IgD-negative memory B cell (primary cell): Measurements from ENCODE around the gene ZPR1. TPM values are rescaled to one million over a fixed set of nuclear protein-coding genes. Genes with fewer than 3 reads are reported as not detected.

Experiments
- H3K27ac Mint-ChIP-seq, 3 donors: one replicate each; pipeline ENCODE4 v1.8.0; 2020 to 2022; ENCODE audit warnings: mild to moderate bottlenecking in 3 of 3, mixed read lengths in 3 of 3, moderate library complexity in 1 of 3
- H3K27me3 Mint-ChIP-seq: one replicate; pipeline ENCODE4 v1.8.0; 2021; ENCODE audit warnings: mixed read lengths
- H3K36me3 Mint-ChIP-seq: one replicate; pipeline ENCODE4 v1.8.0; 2020; ENCODE audit warnings: mild to moderate bottlenecking, mixed read lengths
- H3K4me1 Mint-ChIP-seq, 3 donors: one replicate each; pipeline ENCODE4 v1.8.0; 2020 to 2022; ENCODE audit warnings: mixed read lengths in 3 of 3, mild to moderate bottlenecking in 1 of 3
- H3K4me3 Mint-ChIP-seq, 4 donors: one replicate each; pipeline ENCODE4 v1.8.0; 2020 to 2022; ENCODE audit warnings: mild to moderate bottlenecking in 4 of 4, mixed read lengths in 4 of 4, moderate library complexity in 3 of 4
- H3K9me3 Mint-ChIP-seq, 3 donors: one replicate each; pipeline ENCODE4 v1.8.0; 2020 to 2021; ENCODE audit warnings: mixed read lengths in 3 of 3, mild to moderate bottlenecking in 1 of 3
- polyA plus RNA-seq: library from polyadenylated mRNA; unstranded; fragments of 300-500 nt; fragmentation: Illumina TruSeq; gene quantifications from one replicate; pipeline ENCODE4 v1.2.3, GENCODE V29; 2021

The ZPR1 gene
- polyA plus RNA-seq, 1 donor from 2014 or later, result 56.3 TPM

DNA sequence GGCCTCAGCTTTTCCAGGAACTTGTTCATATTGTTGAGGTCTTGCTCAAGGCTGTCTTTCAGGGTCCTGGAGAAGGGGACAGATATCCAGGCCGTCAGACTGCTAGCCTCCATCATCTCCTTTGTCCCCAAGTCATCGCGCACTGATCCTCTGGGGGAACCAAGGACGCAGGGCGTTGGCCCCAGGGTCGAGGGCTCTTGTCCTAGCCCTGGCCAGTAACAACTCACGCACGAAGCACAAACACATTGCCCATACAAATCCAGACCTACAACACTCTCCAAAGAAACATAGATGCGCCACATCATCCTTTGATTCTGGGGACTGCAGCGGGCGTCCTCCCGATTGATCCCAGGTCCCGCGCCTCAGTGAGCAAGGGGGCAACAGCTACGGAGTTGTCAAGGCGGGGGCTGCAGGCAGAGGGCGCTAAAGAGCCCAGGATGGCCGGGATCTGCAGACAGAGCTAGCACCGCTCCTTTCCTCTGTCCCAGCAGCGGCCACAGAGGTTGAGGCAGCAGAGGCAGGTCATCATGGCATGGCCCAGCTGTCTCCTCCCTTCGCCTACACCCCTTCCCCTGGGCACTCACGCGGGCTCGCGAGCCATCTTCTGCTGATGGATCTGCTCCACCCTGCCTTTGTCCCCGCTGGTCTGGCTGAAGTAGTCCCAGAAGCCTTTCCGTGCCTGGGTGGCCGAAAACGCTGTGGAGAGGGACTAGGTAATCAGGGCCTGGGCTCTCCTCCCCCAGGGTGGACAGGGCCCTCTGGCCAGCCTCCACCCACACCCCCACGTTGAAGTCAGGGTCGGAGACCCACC lies 3.4 kb upstream of the ZPR1 start:
- H3K36me3 Mint-ChIP-seq, result peaks cover 4% of the 10 kb centered on the region
- H3K4me3 Mint-ChIP-seq, result peak overlapping the region in 3 of 4 donors; percentile 13 to 74 (median 52)
- no peak overlapping the region for H3K27ac Mint-ChIP-seq
- peaks cover 3% of the 10 kb centered on the region for H3K27me3 Mint-ChIP-seq
- H3K9me3 Mint-ChIP-seq, result no peaks in the 10 kb centered on the region
- peaks cover 9 to 17% (median 16%) of the 10 kb centered on the region in 3 donors for H3K4me1 Mint-ChIP-seq

DNA sequence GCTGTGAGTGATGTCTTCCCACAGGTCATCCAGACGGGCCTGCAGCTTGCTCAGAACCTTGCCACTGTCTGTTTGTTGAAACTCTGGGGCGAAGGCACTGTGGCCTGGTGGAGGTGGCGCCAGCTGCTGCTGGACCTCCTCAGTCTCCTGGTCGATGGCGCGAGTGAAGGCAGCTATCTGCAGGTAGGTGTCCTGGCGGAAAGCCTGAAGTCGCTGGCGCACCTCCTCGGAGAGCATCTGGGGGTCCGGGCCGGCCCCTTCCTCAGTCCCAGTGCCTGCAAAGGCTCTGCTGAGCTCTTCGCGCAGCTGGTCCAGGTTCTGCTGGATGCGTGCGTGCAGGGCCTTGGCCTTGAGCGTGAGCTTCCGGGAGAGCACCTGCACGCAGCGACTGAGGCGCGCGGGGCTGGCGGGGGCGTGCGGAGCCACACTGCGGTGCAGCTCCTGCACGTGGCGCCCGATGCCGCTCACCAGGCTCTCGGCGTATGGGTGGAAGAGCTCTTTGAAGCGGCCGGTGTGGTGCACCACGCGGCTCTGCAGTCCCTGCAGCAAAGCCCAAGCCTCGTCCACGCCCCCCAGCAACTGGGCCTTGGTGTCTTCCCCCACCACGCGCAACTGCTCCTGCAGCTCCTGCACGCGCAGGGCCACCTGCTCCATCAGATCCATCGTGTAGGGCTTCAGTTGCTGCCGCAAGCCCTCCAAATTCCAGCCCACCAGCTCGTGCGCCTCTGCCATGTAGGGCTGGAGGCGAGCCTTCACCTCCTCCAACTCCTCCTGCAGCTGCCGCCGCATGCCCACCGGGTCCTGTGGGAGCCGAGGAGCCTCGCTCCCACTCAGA lies 2.6 kb upstream of the ZPR1 start:
- Mint-ChIP-seq H3K4me1 (peaks cover 16 to 19% (median 19%) of the 10 kb centered on the region in 3 donors), H3K9me3 (no peaks in the 10 kb centered on the region), H3K4me3 (peak overlapping the region in 2 of 4 donors; percentile 5 to 74), H3K27me3 (peaks cover 3% of the 10 kb centered on the region), H3K27ac (no peak overlapping the region), H3K36me3 (peaks cover 4% of the 10 kb centered on the region)

DNA sequence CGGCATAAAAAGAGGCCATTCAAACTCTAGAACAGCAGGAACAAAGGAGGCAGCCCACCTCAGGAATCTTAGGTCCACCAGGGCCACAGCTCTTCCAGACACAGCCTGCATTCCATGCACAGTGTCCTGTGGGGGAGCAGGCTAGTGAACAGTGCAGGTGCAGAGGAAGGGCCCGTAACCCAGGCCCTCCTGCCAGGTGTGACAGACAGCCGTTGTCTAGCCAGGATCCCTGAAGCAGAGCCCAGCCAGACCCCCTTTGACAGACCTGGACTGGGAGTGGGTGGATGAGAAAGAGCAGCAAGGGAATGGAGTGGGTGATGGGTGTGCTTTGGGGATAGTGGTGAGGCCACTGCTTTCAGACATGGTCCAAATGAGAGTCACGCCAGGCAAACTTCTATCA lies 1.2 kb upstream of the ZPR1 start:
- peaks cover 3% of the 10 kb centered on the region for H3K27me3 Mint-ChIP-seq
- no peaks in the 10 kb centered on the region for H3K9me3 Mint-ChIP-seq
- peaks cover 4% of the 10 kb centered on the region for H3K36me3 Mint-ChIP-seq
- H3K4me3 Mint-ChIP-seq, result peak overlapping the region; percentile 68 to 99 (median 92)
- H3K4me1 Mint-ChIP-seq, result peaks cover 20 to 24% (median 23%) of the 10 kb centered on the region in 3 donors
- peak overlapping the region in 1 of 3 donors; percentile 19 for H3K27ac Mint-ChIP-seq

DNA sequence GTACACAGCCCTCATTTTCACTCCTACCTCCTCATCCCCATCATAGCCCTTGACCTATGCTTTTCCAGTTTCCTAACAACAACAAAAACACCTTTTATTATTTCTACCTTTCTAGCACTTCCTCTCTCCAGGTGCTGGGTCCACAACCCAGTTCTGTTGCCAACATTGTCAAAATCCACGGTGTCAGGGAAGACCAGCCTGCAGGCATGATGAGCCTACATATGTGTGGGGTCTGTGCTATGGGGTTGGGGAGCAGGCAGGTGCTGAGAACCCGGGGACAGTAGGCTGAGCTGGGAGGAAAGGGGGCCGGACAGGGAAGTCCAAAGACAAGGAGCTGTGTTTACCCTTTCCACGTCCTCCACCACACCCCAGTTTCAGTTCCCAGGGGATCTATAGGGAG lies 711 bp upstream of the ZPR1 start:
- Mint-ChIP-seq H3K4me1 (peaks cover 20 to 24% (median 23%) of the 10 kb centered on the region in 3 donors), H3K4me3 (peak overlapping the region; percentile 89 to 99 (median 98)), H3K9me3 (no peaks in the 10 kb centered on the region), H3K27ac (peak overlapping the region in 2 of 3 donors; percentile 19 to 97), H3K36me3 (peaks cover 4% of the 10 kb centered on the region), H3K27me3 (peaks cover 3% of the 10 kb centered on the region)

DNA sequence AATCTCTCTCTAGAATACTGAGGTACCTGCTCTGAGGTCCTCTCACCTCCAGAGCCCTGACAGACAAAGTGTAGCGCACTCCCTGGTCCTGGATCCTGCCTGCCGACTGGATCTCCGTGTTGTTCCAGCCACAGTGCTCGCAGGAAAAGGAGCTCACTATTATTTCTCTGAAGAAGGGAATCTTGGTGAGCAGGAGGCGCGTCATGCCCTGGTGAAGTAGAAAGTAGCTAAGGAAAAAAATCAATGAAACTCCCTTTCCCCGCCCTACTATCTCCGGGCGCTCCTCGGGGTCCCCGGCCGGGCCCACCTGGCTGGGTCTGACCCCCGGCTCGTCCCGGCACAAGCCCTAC lies 412 bp downstream of the ZPR1 start:
- Mint-ChIP-seq H3K4me3 (peak overlapping the region; percentile 89 to 99 (median 98)), H3K9me3 (no peaks in the 10 kb centered on the region), H3K27ac (peak overlapping the region; percentile 53 to 97 (median 54)), H3K4me1 (peaks cover 20 to 25% (median 24%) of the 10 kb centered on the region in 3 donors), H3K36me3 (peaks cover 4% of the 10 kb centered on the region), H3K27me3 (peaks cover 3% of the 10 kb centered on the region)

DNA sequence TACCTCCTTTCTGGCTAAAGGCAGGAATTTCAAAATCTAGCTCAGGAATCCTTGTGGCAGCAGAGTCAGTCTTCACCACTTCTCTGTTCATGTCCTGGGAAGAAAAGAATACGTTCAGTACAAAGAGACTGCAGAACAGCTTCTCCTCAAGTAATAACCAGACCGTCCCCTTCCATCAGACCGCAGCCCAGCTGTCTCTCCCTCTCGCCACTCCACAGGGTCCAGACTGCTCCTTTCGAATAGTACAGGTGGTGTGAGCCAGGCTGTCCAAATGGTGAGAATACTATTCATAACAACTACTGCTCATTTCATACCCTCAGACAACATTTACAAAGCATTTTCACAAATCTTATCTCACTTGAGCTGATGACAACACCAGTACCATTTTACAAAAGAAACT lies 857 bp downstream of the ZPR1 start:
- H3K4me1 Mint-ChIP-seq, result peaks cover 20 to 29% (median 24%) of the 10 kb centered on the region in 3 donors
- peaks cover 4% of the 10 kb centered on the region for H3K36me3 Mint-ChIP-seq
- peak overlapping the region; percentile 89 to 99 (median 98) for H3K4me3 Mint-ChIP-seq
- H3K27me3 Mint-ChIP-seq, result peaks cover 3% of the 10 kb centered on the region
- H3K27ac Mint-ChIP-seq, result peak overlapping the region; percentile 16 to 97 (median 54)
- H3K9me3 Mint-ChIP-seq, result no peaks in the 10 kb centered on the region

DNA sequence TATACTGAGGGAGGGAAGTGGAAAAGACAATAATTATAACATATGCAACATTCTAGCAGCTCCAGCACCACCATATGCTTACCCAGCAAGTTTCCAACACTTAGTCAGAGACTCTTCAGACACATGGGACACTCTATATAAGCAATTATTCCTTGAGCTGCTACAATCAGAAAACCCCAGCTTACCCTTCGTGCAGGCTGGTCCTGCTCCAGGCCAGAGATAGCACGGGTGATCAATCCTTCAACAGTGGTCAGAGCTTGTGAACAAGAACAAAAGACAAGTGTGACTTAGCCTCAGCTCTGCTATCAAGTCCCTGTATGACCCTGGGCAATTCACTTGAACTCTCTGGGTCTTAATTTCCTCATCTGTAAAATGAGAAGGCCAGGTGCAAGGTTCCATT lies 1.5 kb downstream of the ZPR1 start:
- H3K9me3 Mint-ChIP-seq, result no peaks in the 10 kb centered on the region
- H3K4me3 Mint-ChIP-seq, result peak overlapping the region; percentile 89 to 99 (median 98)
- peak overlapping the region in 2 of 3 donors; percentile 16 to 59 for H3K27ac Mint-ChIP-seq
- peaks cover 6% of the 10 kb centered on the region for H3K36me3 Mint-ChIP-seq
- peaks cover 22 to 30% (median 26%) of the 10 kb centered on the region in 3 donors for H3K4me1 Mint-ChIP-seq
- H3K27me3 Mint-ChIP-seq, result peaks cover 3% of the 10 kb centered on the region

DNA sequence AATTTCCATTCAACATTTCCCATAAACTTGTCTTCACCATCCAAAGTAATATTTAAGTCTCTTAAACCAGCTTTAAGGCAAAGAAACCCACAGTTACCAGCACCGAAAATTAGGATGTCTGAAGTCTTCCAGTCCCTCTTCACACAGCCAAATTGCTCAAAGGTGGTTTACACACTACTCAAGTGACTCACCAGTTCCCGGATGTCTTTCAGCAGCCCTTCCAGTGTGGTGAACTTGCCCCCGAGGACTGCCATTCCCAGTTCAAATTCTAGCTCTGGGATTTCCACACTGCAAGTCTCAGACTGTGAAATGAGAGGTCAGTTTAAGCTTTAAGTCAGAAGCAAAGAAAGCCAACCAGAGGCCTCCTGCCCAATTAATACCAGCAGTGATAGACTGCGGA lies 5.1 kb downstream of the ZPR1 start:
- H3K4me1 Mint-ChIP-seq, result peaks cover 20 to 25% (median 23%) of the 10 kb centered on the region in 3 donors
- peak overlapping the region in 2 of 3 donors; percentile 31 to 64 for H3K27ac Mint-ChIP-seq
- H3K4me3 Mint-ChIP-seq, result peak overlapping the region in 1 of 4 donors; percentile 50
- no peaks in the 10 kb centered on the region for H3K9me3 Mint-ChIP-seq
- H3K36me3 Mint-ChIP-seq, result peaks cover 12% of the 10 kb centered on the region
- no peaks in the 10 kb centered on the region for H3K27me3 Mint-ChIP-seq

DNA sequence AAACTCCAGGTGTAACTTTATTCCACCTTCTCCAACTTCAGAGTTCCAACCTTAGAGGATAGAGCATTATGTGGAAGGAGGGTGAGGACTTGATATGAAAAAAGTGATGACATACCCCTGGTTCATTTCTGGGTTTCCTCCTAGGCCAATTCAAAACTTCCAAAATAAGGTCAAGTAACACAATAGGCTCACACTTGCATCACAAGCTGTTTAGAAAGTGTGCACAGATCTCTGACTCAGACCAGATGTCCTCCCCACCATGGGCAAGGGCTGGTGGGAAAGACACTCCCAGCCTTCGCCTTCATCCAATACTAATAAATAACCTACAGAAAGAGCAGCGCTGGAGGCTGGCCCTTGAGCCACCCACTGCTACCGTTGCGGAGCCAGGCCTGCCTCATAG lies 9.3 kb downstream of the ZPR1 start:
- H3K27me3 Mint-ChIP-seq, result no peaks in the 10 kb centered on the region
- peaks cover 12 to 23% (median 13%) of the 10 kb centered on the region in 3 donors for H3K4me1 Mint-ChIP-seq
- H3K36me3 Mint-ChIP-seq, result peaks cover 11% of the 10 kb centered on the region
- H3K9me3 Mint-ChIP-seq, result no peaks in the 10 kb centered on the region
- no peak overlapping the region for H3K4me3 Mint-ChIP-seq
- H3K27ac Mint-ChIP-seq, result peak overlapping the region in 1 of 3 donors; percentile 56

DNA sequence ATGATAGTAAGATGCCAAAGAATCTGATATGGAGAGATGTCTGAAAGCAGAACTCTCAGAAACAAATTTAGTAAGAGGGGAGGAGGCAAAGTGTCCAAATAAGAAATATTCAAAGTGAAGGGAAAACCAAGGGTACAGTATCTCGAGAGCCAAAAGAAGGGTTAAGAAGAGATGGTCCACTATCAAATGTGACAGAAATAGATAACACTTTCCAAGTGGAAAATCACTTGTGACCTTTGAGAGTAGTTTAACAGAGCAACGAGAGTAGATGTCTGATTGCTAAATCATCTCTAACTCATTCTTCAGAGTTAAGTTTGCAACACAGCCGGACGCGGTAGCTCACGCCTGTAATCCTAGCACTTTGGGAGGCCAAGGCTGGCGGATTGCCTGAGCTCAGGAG lies 10.8 kb downstream of the ZPR1 start:
- no peaks in the 10 kb centered on the region for H3K9me3 Mint-ChIP-seq
- H3K27me3 Mint-ChIP-seq, result no peaks in the 10 kb centered on the region
- peaks cover 11% of the 10 kb centered on the region for H3K36me3 Mint-ChIP-seq
- no peak overlapping the region for H3K27ac Mint-ChIP-seq
- peaks cover 14 to 26% (median 14%) of the 10 kb centered on the region in 3 donors for H3K4me1 Mint-ChIP-seq
- H3K4me3 Mint-ChIP-seq, result peak overlapping the region in 1 of 4 donors; percentile 19

DNA sequence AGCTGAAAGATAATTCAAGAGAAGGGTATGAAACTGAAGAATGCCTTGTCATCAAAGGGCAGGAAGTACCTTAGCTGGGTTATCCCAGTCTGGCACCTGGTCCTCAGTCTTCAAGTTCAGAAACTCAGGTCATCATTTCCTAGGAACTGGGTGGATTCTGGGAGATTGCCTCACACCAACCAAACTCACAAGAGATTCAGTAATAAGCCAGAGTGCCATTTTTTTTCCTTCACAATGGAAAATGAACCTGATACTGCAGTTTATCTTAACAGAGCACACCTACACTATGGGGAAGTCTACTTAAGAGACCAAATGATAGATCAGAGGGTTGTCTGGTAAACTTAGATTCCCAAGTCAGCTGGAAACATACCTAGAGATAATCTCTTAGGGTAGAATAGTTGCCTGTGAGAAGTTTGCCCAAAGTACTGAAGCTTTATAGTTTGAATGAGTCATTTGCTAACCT lies 11.3 kb downstream of the ZPR1 start:
- Mint-ChIP-seq H3K36me3 (peaks cover 11% of the 10 kb centered on the region), H3K4me1 (peaks cover 18 to 30% (median 18%) of the 10 kb centered on the region in 3 donors), H3K4me3 (peak overlapping the region in 1 of 4 donors; percentile 66)

DNA sequence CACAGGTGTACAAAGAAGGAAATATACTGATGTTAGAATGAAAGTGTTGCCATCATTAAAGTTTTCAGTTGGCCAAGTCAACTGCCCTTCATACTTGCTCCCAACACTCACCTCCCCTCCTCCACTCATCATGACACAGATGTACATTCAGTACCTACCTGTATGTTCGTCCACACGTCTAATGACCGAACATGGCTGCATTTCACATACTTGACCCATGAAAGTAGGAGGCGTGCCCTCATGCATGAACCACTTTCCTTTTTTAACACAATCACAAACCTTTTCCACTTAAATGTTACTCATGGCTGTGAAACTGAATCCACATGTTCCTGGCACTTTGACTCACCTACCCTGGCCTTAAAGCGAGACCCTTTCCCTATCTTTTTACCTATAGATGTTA lies 11.8 kb downstream of the ZPR1 start:
- Mint-ChIP-seq H3K27me3 (no peaks in the 10 kb centered on the region), H3K4me3 (peak overlapping the region in 2 of 4 donors; percentile 45 to 66), H3K4me1 (peaks cover 18 to 25% (median 21%) of the 10 kb centered on the region in 3 donors), H3K9me3 (no peaks in the 10 kb centered on the region), H3K27ac (peak overlapping the region in 2 of 3 donors; percentile 47 to 77), H3K36me3 (peaks cover 6% of the 10 kb centered on the region)

More for the DNA sequence above, 11.3 kb downstream of the ZPR1 start:
- peak overlapping the region in 1 of 3 donors; percentile 77 for H3K27ac Mint-ChIP-seq
- no peaks in the 10 kb centered on the region for H3K9me3 Mint-ChIP-seq
- no peaks in the 10 kb centered on the region for H3K27me3 Mint-ChIP-seq

DNA sequence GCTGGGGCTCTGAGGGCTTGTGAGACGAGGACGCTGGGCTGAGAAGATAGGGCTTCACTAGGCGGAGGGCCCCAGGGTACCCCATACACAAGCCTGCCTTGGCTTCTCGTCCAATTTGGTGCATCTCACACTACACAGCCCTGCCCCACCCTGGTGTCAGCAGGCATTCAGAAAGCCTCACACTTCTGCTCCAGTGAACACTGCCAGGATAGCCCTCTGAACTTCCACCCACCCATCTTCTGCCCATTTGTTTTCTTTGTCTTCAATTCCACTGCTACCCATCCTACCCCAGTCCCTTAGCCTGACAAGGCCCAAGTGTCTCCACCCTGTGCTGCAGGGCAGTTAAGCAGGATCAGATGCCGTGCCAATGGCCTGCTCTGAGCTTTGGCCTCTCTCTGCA lies 13.2 kb downstream of the ZPR1 start:
- H3K27me3 Mint-ChIP-seq, result no peaks in the 10 kb centered on the region

DNA sequence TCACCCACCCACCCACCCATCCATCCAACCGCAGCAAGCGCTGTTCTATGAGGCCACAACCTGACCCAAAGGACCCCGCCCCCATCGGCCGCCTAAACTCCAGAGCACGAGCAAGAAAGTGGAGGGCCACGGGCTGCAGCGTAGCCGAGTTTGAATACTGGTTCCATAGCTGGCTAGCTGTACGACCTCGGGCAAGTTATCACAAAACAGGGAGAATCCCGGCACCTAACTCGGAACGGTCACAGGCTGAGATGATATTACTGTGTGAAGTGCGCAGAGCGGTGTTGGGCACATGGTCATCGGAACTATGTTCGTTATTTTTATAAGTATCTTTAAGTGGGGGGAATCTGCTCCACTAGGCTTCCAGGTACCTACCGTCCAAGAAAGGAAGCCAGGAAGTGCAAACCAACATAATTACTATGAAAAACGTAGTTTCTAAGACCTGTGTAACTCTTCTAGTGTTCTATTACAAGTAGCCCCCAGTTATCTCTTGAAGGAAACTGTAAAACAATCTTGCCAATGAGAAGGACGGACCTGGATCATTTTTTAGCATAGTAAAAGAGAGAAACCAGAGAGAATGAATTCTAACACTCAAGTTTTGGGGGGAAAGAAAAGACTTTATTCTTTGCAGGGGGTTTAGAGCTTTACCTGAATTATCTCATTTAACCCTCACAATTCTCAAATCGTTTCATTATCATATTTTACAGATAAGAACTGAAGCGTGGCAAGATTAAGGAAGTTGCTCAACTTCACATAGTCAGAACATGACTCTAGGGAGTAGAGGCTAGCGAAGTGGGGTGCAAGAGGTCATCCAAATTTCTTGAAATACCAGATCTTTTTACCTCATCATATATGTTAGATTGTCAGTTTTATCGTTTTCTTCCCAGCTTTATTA lies 14.4 kb downstream of the ZPR1 start:
- Mint-ChIP-seq H3K4me3 (peak overlapping the region; percentile 95 to 99 (median 96)), H3K9me3 (no peaks in the 10 kb centered on the region), H3K4me1 (peaks cover 20 to 30% (median 29%) of the 10 kb centered on the region in 3 donors), H3K27ac (peak overlapping the region; percentile 97 to 100 (median 98)), H3K36me3 (peaks cover 8% of the 10 kb centered on the region), H3K27me3 (no peaks in the 10 kb centered on the region)

More for the DNA sequence above, 13.2 kb downstream of the ZPR1 start:
- H3K36me3 Mint-ChIP-seq, result peaks cover 6% of the 10 kb centered on the region
- peaks cover 20 to 27% (median 25%) of the 10 kb centered on the region in 3 donors for H3K4me1 Mint-ChIP-seq
- peak overlapping the region in 1 of 4 donors; percentile 23 for H3K4me3 Mint-ChIP-seq
- peak overlapping the region in 2 of 3 donors; percentile 97 to 100 for H3K27ac Mint-ChIP-seq
- H3K9me3 Mint-ChIP-seq, result no peaks in the 10 kb centered on the region
